K562 (cell line): ENCODE data around the gene PIK3R5. TPM values are rescaled to one million over a fixed set of nuclear protein-coding genes. Genes with fewer than 3 reads are reported as not detected.

Source experiments
- ATAC-seq: fragments of 200-7000 bp; cut with Tn5 transposase; 3 replicates; pipeline ENCODE4 v1.9.1; 2020; ENCODE audit warnings: moderate library complexity
- BruUV-seq: library from RNA; stranded (reverse); fragments of 400-500 nt; replicated peaks from 2 replicates; lab custom pipeline; 2021; lab: Mats Ljungman, UMichigan
- CTCF ChIA-PET: fragments of 300-600 bp; formaldehyde crosslinking; extraction: SDS; loops from one replicate; lab custom pipeline; 2021; ENCODE audit warnings: low intra/inter-chr PET ratio; lab: Yijun Ruan, JAX
- POLR2A ChIA-PET: fragments of 300-600, 350-650 bp; sonication (Branson Sonifier 250); formaldehyde crosslinking; extraction: SDS; loops from one replicate; lab custom pipeline; 2021; ENCODE audit warnings: antibody characterized with exemption, inconsistent platforms; lab: Yijun Ruan, JAX
- DNase-seq, 4 experiments: peaks; one replicate each; pipeline versions ENCODE4 v3.0.0 to v3.0.0-alpha.2; 2011 to 2018; ENCODE audit warnings: low spot score in 3 of 4, mixed read lengths in 3 of 4; ENCODE audit errors: extremely low read depth in 1 of 4
- FAIRE-seq: peaks from 2 replicates; lab custom pipeline; 2011; peaks lifted over from hg19 to GRCh38; lab: Jason Lieb, UNC
- H2AFZ ChIP-seq: 2 replicates; pipeline ENCODE4 v1.6.0; 2011; ENCODE audit warnings: low read depth, low read length, control low read depth, inconsistent platforms
- H3K27ac ChIP-seq: fragments of 200-600 bp; 3 replicates; pipeline ENCODE4 v1.8.0; 2011; ENCODE audit warnings: low read depth, mild to moderate bottlenecking, control low read depth, inconsistent platforms, low read length, moderate library complexity, mixed read lengths; ENCODE audit errors: extremely low read depth
- H3K27me3 ChIP-seq, 2 experiments: fragments of 300-600 bp in 1 of 2; 2 replicates in 1 of 2; 3 replicates in 1 of 2; pipeline versions ENCODE4 v1.6.0 to v1.8.0; 2011; ENCODE audit warnings: inconsistent platforms in 2 of 2, low read length in 2 of 2, mild to moderate bottlenecking in 1 of 2, mixed read lengths in 1 of 2, moderate library complexity in 1 of 2; ENCODE audit not compliant: control insufficient read depth in 2 of 2, insufficient read depth in 2 of 2
- H3K36me3 ChIP-seq: fragments of 300-600 bp; 3 replicates; pipeline ENCODE4 v1.8.0; 2011; ENCODE audit warnings: mild to moderate bottlenecking, low read length, inconsistent platforms; ENCODE audit not compliant: control insufficient read depth, insufficient read depth
- H3K4me1 ChIP-seq, 2 experiments: fragments of 200-600 bp in 1 of 2; replicated peaks in 1 of 2; 2 replicates in 1 of 2; 3 replicates in 1 of 2; pipeline versions ENCODE4 v1.5.1 to v1.8.0; 2011; ENCODE audit warnings: inconsistent platforms in 2 of 2, low read length in 2 of 2, mild to moderate bottlenecking in 1 of 2, mixed read lengths in 1 of 2, moderate library complexity in 1 of 2; ENCODE audit not compliant: control insufficient read depth in 2 of 2, insufficient read depth in 2 of 2
- H3K4me2 ChIP-seq: 2 replicates; pipeline ENCODE4 v1.6.1; 2011; ENCODE audit warnings: low read length, control low read depth, inconsistent platforms, mixed read lengths; ENCODE audit not compliant: insufficient read depth
- H3K4me3 ChIP-seq: fragments of 200-600 bp; sonication (generic), shearing (Covaris generic); 2 replicates; pipeline ENCODE4 v1.5.1; 2016; ENCODE audit warnings: control low read depth, inconsistent platforms
- H3K79me2 ChIP-seq: fragments of 200-600 bp; 3 replicates; pipeline ENCODE4 v1.8.0; 2011; ENCODE audit warnings: low read length, inconsistent platforms; ENCODE audit not compliant: control insufficient read depth, insufficient read depth
- H3K9ac ChIP-seq, 2 experiments: 2 replicates each; pipeline versions ENCODE4 v1.6.0 to v1.6.1; 2011; ENCODE audit warnings: low read depth in 2 of 2, low read length in 2 of 2, control low read depth in 1 of 2, inconsistent platforms in 1 of 2, mild to moderate bottlenecking in 1 of 2, mixed read lengths in 1 of 2; ENCODE audit not compliant: insufficient read depth in 1 of 2
- H3K9me1 ChIP-seq: one replicate; pipeline ENCODE4 v1.6.0; 2011; ENCODE audit warnings: inconsistent platforms, mild to moderate bottlenecking, low read length, moderate library complexity; ENCODE audit not compliant: control insufficient read depth, insufficient read depth
- H3K9me3 ChIP-seq: replicated peaks from 2 replicates; pipeline ENCODE4 v1.5.1; 2011; ENCODE audit warnings: low read depth, low read length, inconsistent platforms; ENCODE audit not compliant: control insufficient read depth, insufficient read depth
- H4K20me1 ChIP-seq: replicated peaks from 2 replicates; pipeline ENCODE4 v1.6.1; 2011; ENCODE audit warnings: low read length, inconsistent platforms, mixed read lengths; ENCODE audit not compliant: control insufficient read depth, insufficient read depth
- BACH1 ChIP-seq: fragments of 200-800 bp; sonication (Bioruptor generic); IDR thresholded peaks from 2 replicates; pipeline ENCODE4 v1.6.1; 2016; ENCODE audit warnings: missing genetic modification characterization, missing compliant biosample characterization
- CTBP1 ChIP-seq: fragments of 450-650 bp; IDR thresholded peaks from 2 replicates; pipeline ENCODE4 v1.6.1; 2016; ENCODE audit warnings: borderline replicate concordance
- FOXM1 ChIP-seq, 2 experiments: fragments of 450-650 bp in 1 of 2; sonication (generic) in 1 of 2; formaldehyde crosslinking in 1 of 2; IDR thresholded peaks; 2 replicates each; pipeline versions ENCODE4 v1.6.1 to v1.9.0; 2017 to 2022; ENCODE audit warnings: low read depth in 2 of 2, mild to moderate bottlenecking in 2 of 2, missing genetic modification reagents in 1 of 2, moderate library complexity in 1 of 2
- KLF13 ChIP-seq: fragments of 450-650 bp; IDR thresholded peaks from 2 replicates; pipeline ENCODE4 v1.6.1; 2016; ENCODE audit warnings: missing genetic modification characterization, low read depth, mild to moderate bottlenecking, missing compliant biosample characterization, moderate library complexity, borderline replicate concordance
- PYGO2 ChIP-seq: fragments of 450-650 bp; IDR thresholded peaks from 2 replicates; pipeline ENCODE4 v1.6.1; 2016; ENCODE audit warnings: mild to moderate bottlenecking, missing genetic modification characterization, moderate library complexity, missing compliant biosample characterization
- RFX7 ChIP-seq: fragments of 250-450 bp; sonication (Bioruptor Pico); IDR thresholded peaks from 2 replicates; pipeline ENCODE4 v1.5.1; 2021; ENCODE audit warnings: mild to moderate bottlenecking
- ZC3H11A ChIP-seq: IDR thresholded peaks from 2 replicates; pipeline ENCODE4 v1.6.1; 2012; ENCODE audit warnings: low read depth, low read length, improper control_type of control experiment
- ZNF75A ChIP-seq: fragments of 450-650 bp; formaldehyde crosslinking; IDR thresholded peaks from 2 replicates; pipeline ENCODE4 v1.4.0; 2020; ENCODE audit warnings: mild to moderate bottlenecking
- WGBS: fragments of 100-300 bp; shearing (Covaris generic); methylation state at CpG from one replicate; pipeline ENCODE4 v1.1.6; 2016; ENCODE audit warnings: low coverage, mixed read lengths; ENCODE audit not compliant: insufficient coverage; ENCODE audit errors: missing lambda C conversion rate; 5-methylcytosine and 5-hydroxymethylcytosine counted together
- in situ Hi-C: fragments of 300-500 bp; cut with MboI; formaldehyde crosslinking; loops from 4 replicates; pipeline ENCODE4 v1.15.0; 2018; ENCODE audit warnings: inconsistent platforms, mixed read lengths
- intact Hi-C: fragments of 100-400 bp; cut with micrococcal nuclease; formaldehyde crosslinking; loops from 2 replicates; pipeline ENCODE4 v1.14.2; 2022
- polyA plus RNA-seq, 8 experiments: library from polyadenylated mRNA; depleted of rRNA in 4 of 8; stranded (reverse) in 5 of 8; unstranded in 3 of 8; fragments of >200 nt; fragmentation: Nextera tagmentation in 2 of 8; fragmentation: Illumina TruSeq in 1 of 8; extraction: Ambion mirVana in 2 of 8; extraction: Trizol in 1 of 8; gene quantifications; 2 replicates each; pipeline versions ENCODE4 v1.2.1 to v1.2.3, GENCODE V29; 2011 to 2014; ENCODE audit warnings: inconsistent platforms in 1 of 8, missing spikeins in 1 of 8
- total RNA-seq, 7 experiments: library from RNA; depleted of rRNA in 6 of 7; stranded (reverse); fragments of >200 nt in 6 of 7; fragmentation: Illumina TruSeq in 2 of 7; extraction: Trizol in 2 of 7; gene quantifications; 2 replicates each; pipeline versions ENCODE4 v1.2.1 to v1.2.3, GENCODE V29; 2011 to 2021; ENCODE audit warnings: low replicate concordance in 1 of 7
- TF ChIP-seq, protein P1 (sequence below): sonication (generic); formaldehyde crosslinking; IDR thresholded peaks from 2 replicates; pipeline ENCODE4 v1.8.0; 2022; ENCODE audit warnings: mild to moderate bottlenecking, missing genetic modification reagents
- TF ChIP-seq, protein P2 (sequence below): sonication (generic); formaldehyde crosslinking; IDR thresholded peaks from 2 replicates; pipeline ENCODE4 v1.8.0; 2022; ENCODE audit warnings: missing genetic modification reagents, mild to moderate bottlenecking, borderline replicate concordance

PIK3R5 gene
- total and polyA plus RNA-seq, 9 of the 15 experiments (the other 6 are each of a cell fraction or from before 2014, with no cell fraction given), result 0.01 to 0.38 TPM; not detected in 7

DNA sequence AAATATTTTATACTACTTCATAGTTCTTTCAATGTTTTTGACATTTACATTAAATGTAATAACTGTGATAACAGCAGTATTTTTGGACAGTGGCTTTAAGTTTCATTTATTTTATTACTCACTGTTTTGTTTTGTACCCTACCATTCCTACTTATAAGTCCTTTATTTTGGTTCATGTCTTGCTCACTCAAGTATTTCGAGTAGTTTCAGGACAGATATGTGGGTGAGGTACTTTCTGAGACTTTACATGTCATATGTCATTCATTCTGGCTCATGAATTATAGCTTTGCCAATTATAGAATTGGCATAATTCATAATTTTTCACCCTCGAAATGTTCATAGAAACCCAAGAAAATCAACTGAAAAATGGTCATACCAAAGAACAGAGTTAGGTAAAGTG, 44.4 kb downstream of the PIK3R5 start:
- WGBS, result 3% methylated on average over 2 of the region's 2 CpGs
- H3K9me1 ChIP-seq, result no peaks in the 10 kb centered on the region
- no peak for ATAC-seq
- no peaks in the 10 kb centered on the region for H3K4me1 ChIP-seq
- H3K27me3 ChIP-seq, result 0 out of 5 replicates have a peak, but pooled peaks cover 0 to 5% of the 10 kb centered on the region in 2 experiments
- H3K27ac ChIP-seq, result no peak overlapping the region
- no peak for DNase-seq
- H3K79me2 ChIP-seq, result no peaks in the 10 kb centered on the region
- no peak overlapping the region for H3K4me3 ChIP-seq
- no peak overlapping the region for H3K9ac ChIP-seq
- BruUV-seq, result no TSS peak
- ChIA-PET POLR2A (no interaction called here), CTCF (no interaction called here)
- peaks cover 1% of the 10 kb centered on the region; the same call in 1 of the 2 replicates for H3K9me3 ChIP-seq
- no peak for TF ChIP-seq CTBP1
- TF ChIP-seq PYGO2 (tag), result no peak
- TF ChIP-seq, protein P1, sequence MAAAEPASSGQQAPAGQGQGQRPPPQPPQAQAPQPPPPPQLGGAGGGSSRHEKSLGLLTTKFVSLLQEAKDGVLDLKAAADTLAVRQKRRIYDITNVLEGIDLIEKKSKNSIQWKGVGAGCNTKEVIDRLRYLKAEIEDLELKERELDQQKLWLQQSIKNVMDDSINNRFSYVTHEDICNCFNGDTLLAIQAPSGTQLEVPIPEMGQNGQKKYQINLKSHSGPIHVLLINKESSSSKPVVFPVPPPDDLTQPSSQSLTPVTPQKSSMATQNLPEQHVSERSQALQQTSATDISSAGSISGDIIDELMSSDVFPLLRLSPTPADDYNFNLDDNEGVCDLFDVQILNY (CRISPR knock-in tag), result no peak
- TF ChIP-seq, protein P2, sequence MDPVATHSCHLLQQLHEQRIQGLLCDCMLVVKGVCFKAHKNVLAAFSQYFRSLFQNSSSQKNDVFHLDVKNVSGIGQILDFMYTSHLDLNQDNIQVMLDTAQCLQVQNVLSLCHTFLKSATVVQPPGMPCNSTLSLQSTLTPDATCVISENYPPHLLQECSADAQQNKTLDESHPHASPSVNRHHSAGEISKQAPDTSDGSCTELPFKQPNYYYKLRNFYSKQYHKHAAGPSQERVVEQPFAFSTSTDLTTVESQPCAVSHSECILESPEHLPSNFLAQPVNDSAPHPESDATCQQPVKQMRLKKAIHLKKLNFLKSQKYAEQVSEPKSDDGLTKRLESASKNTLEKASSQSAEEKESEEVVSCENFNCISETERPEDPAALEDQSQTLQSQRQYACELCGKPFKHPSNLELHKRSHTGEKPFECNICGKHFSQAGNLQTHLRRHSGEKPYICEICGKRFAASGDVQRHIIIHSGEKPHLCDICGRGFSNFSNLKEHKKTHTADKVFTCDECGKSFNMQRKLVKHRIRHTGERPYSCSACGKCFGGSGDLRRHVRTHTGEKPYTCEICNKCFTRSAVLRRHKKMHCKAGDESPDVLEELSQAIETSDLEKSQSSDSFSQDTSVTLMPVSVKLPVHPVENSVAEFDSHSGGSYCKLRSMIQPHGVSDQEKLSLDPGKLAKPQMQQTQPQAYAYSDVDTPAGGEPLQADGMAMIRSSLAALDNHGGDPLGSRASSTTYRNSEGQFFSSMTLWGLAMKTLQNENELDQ (CRISPR knock-in tag), result no peak
- TF ChIP-seq ZC3H11A, result no peak
- TF ChIP-seq FOXM1 (IDR thresholded peaks at IDR 0.05; ENCODE audit: low read depth), result no peak
- no peak for TF ChIP-seq FOXM1 (CRISPR knock-in tag; IDR thresholded peaks at IDR 0.05; ENCODE audit: low read depth)
- TF ChIP-seq RFX7 (CRISPR knock-in tag), result no peak
- TF ChIP-seq KLF13, result no peak
- no peak for TF ChIP-seq BACH1
- no peak for TF ChIP-seq ZNF75A (CRISPR knock-in tag)
- intact Hi-C loops (no loop called here), in situ Hi-C loops (no loop called here)
- no peaks in the 10 kb centered on the region for H4K20me1 ChIP-seq
- H2AFZ ChIP-seq, result no peak overlapping the region
- H3K36me3 ChIP-seq, result no peaks in the 10 kb centered on the region
- no peak for FAIRE-seq
- no peak overlapping the region for H3K4me2 ChIP-seq
